Activated CD4-positive, alpha-beta memory T cell treated with anti-CD3 and anti-CD28 coated beads, Interleukin-2, amount 10 ng/mL, durations not matched to agents 7 days and 5 days (primary cell): ENCODE results near the gene BID. TPM values are rescaled to one million over a fixed set of nuclear protein-coding genes. Genes with fewer than 3 reads are reported as not detected.

Experiments
- CTCF ChIA-PET: fragments of 350-600 bp; sonication (Branson Sonifier 250); formaldehyde crosslinking; loops from one replicate; lab custom pipeline; 2021; ENCODE audit warnings: antibody characterized with exemption, inconsistent platforms; lab: Charles Lee
- POLR2A ChIA-PET: fragments of 350-600 bp; sonication (Branson Sonifier 250); formaldehyde crosslinking; loops from one replicate; lab custom pipeline; 2021; ENCODE audit warnings: antibody characterized with exemption; lab: Charles Lee
- DNase-seq: peaks from one replicate; pipeline ENCODE4 v3.0.0-alpha.2; 2020
- H3K27ac Mint-ChIP-seq: one replicate; pipeline ENCODE4 v1.8.0; 2021; ENCODE audit warnings: mild to moderate bottlenecking, mixed read lengths
- H3K27me3 Mint-ChIP-seq: one replicate; pipeline ENCODE4 v1.8.0; 2021; ENCODE audit warnings: mixed read lengths
- H3K36me3 Mint-ChIP-seq: one replicate; pipeline ENCODE4 v1.8.0; 2021; ENCODE audit warnings: low read depth, mixed read lengths
- H3K4me1 Mint-ChIP-seq: one replicate; pipeline ENCODE4 v1.8.0; 2021; ENCODE audit warnings: mixed read lengths
- H3K4me3 Mint-ChIP-seq: one replicate; pipeline ENCODE4 v1.8.0; 2021; ENCODE audit warnings: mild to moderate bottlenecking, mixed read lengths
- H3K9me3 Mint-ChIP-seq: one replicate; pipeline ENCODE4 v1.8.0; 2021; ENCODE audit warnings: mixed read lengths
- total RNA-seq, 2 experiments: library from RNA; stranded (reverse); gene quantifications; one replicate each; pipeline ENCODE4 v1.2.3, GENCODE V29; 2021

BID gene
- total RNA-seq, 2 experiments from 2014 or later = 21.4 to 25.7 TPM

DNA sequence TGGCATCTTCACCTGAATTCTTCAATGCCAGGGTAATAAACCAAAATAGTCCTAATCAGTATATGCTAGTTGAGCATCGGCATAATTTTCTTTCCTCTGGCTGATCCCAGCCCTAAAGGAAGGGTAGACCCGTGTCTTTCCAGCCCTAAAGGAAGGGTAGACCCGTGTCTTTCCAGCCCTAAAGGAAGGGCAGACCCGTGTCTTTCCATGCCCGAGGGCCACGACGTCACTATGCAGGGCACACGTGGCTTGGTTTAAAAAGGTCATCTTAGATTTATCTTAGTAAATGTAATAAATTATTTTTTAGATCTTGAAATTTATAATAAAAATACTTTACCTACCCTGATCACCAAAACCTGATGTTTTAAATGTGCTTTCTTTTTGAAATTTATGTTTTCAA lies 45.5 kb downstream of the BID start:
- no peak for DNase-seq
- POLR2A ChIA-PET = no interaction called here
- Mint-ChIP-seq H3K27me3 (no peaks in the 10 kb centered on the region), H3K4me3 (no peak overlapping the region), H3K4me1 (peaks cover 16% of the 10 kb centered on the region), H3K27ac (no peak overlapping the region), H3K9me3 (no peaks in the 10 kb centered on the region), H3K36me3 (peaks cover 22% of the 10 kb centered on the region)
- CTCF ChIA-PET = no interaction called here

GRCh38 chr22:17726928-17727897 lies 47.1 kb downstream of the BID start:
- Mint-ChIP-seq H3K27me3 (no peaks in the 10 kb centered on the region), H3K27ac (no peak overlapping the region), H3K9me3 (no peaks in the 10 kb centered on the region), H3K36me3 (peaks cover 12% of the 10 kb centered on the region), H3K4me1 (peaks cover 12% of the 10 kb centered on the region), H3K4me3 (no peak overlapping the region)
- no peak for DNase-seq
- ChIA-PET CTCF (no interaction called here), POLR2A (no interaction called here)

- peaks cover 12% of the 10 kb centered on the region for H3K36me3 Mint-ChIP-seq
- H3K4me1 Mint-ChIP-seq = peaks cover 12% of the 10 kb centered on the region
- H3K27ac Mint-ChIP-seq = no peak overlapping the region
- peak; percentile 23 for DNase-seq
- CTCF ChIA-PET = no interaction called here
- POLR2A ChIA-PET = no interaction called here
- H3K4me3 Mint-ChIP-seq = no peak overlapping the region
- no peaks in the 10 kb centered on the region for H3K9me3 Mint-ChIP-seq
- H3K27me3 Mint-ChIP-seq = no peaks in the 10 kb centered on the region
Observed at GRCh38 chr22:17726006-17726927, 48.0 kb downstream of the BID start.

DNA sequence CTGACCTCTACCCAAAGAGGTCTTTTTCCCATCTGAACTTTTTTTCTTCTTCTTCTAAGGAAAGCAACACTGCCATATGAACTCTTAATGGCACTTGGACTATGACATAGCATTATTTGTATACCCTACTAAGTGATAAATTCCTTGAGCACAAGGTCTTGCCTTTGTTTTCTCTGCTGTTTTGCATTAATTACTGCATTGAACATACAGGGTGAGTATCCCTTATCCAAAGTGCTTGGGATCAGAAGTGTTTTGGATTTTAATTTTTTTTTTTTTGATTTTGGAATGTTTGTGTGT lies 48.8 kb downstream of the BID start:
- DNase-seq = no peak
- ChIA-PET POLR2A (no interaction called here), CTCF (no interaction called here)
- H3K4me3 Mint-ChIP-seq = no peak overlapping the region
- no peaks in the 10 kb centered on the region for H3K27me3 Mint-ChIP-seq
- H3K9me3 Mint-ChIP-seq = no peaks in the 10 kb centered on the region
- H3K36me3 Mint-ChIP-seq = peaks cover 12% of the 10 kb centered on the region
- H3K27ac Mint-ChIP-seq = no peak overlapping the region
- H3K4me1 Mint-ChIP-seq = peaks cover 12% of the 10 kb centered on the region

GRCh38 chr22:17724678-17725499 lies 49.4 kb downstream of the BID start:
- peaks cover 12% of the 10 kb centered on the region for H3K36me3 Mint-ChIP-seq
- POLR2A ChIA-PET = interaction anchor here (1.0 kb wide), 1 partner anchor 11 kb away, joined by 3 read pairs; no protein-coding TSS in a partner anchor
- peaks cover 12% of the 10 kb centered on the region for H3K4me1 Mint-ChIP-seq
- H3K4me3 Mint-ChIP-seq = no peak overlapping the region
- no peak for DNase-seq
- H3K27me3 Mint-ChIP-seq = no peaks in the 10 kb centered on the region
- H3K9me3 Mint-ChIP-seq = no peaks in the 10 kb centered on the region
- H3K27ac Mint-ChIP-seq = no peak overlapping the region
- CTCF ChIA-PET = interaction anchor here (0.6 kb wide), 1 partner anchor 322 kb away, joined by 3 read pairs; no protein-coding TSS in a partner anchor

GRCh38 chr22:17724241-17724640 lies 50.0 kb downstream of the BID start:
- H3K27me3 Mint-ChIP-seq = no peaks in the 10 kb centered on the region
- H3K9me3 Mint-ChIP-seq = no peaks in the 10 kb centered on the region
- ChIA-PET POLR2A (interaction anchor here (1.0 kb wide), 1 partner anchor 12 kb away, joined by 3 read pairs; no protein-coding TSS in a partner anchor), CTCF (no interaction called here)
- no peak for DNase-seq
- peaks cover 12% of the 10 kb centered on the region for H3K36me3 Mint-ChIP-seq
- no peak overlapping the region for H3K27ac Mint-ChIP-seq
- H3K4me3 Mint-ChIP-seq = no peak overlapping the region
- peaks cover 12% of the 10 kb centered on the region for H3K4me1 Mint-ChIP-seq

- no peak for DNase-seq
- Mint-ChIP-seq H3K4me1 (no peaks in the 10 kb centered on the region), H3K9me3 (no peaks in the 10 kb centered on the region), H3K36me3 (no peaks in the 10 kb centered on the region), H3K4me3 (no peak overlapping the region), H3K27ac (no peak overlapping the region), H3K27me3 (no peaks in the 10 kb centered on the region)
- CTCF ChIA-PET = no interaction called here
- POLR2A ChIA-PET = no interaction called here
Observed at GRCh38 chr22:17719911-17720310, 54.4 kb downstream of the BID start.

- DNase-seq = no peak
- POLR2A ChIA-PET = no interaction called here
- H3K9me3 Mint-ChIP-seq = no peaks in the 10 kb centered on the region
- no peaks in the 10 kb centered on the region for H3K27me3 Mint-ChIP-seq
- no peak overlapping the region for H3K4me3 Mint-ChIP-seq
- CTCF ChIA-PET = no interaction called here
- no peaks in the 10 kb centered on the region for H3K4me1 Mint-ChIP-seq
- no peaks in the 10 kb centered on the region for H3K36me3 Mint-ChIP-seq
- H3K27ac Mint-ChIP-seq = no peak overlapping the region
Observed at GRCh38 chr22:17717708-17718107, 56.6 kb downstream of the BID start.

DNA sequence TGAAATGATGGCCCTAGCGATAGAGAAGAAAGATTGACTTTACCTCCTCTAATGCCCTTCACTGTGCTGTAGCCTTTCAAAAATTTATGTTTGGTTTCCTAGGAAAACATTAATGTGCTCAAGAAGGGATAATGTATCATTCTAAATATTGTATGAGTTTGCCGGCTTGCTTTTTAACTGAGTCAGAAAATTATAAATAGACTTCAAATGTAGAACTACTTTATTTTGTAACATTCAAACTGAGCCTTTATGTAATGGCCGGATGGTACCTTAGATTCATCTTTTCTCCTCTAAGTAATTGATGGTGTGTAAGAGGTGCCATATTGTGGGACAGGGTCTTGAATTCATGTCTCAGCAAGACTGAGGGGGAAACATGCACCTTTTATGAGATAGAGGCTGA lies 57.7 kb downstream of the BID start:
- no peak for DNase-seq
- no peak overlapping the region for H3K27ac Mint-ChIP-seq
- H3K27me3 Mint-ChIP-seq = no peaks in the 10 kb centered on the region
- ChIA-PET POLR2A (interaction anchor here (0.6 kb wide), 1 partner anchor 1715 kb away, joined by 3 read pairs; the partner anchor contains the start of gene HIRA), CTCF (no interaction called here)
- H3K4me3 Mint-ChIP-seq = no peak overlapping the region
- H3K4me1 Mint-ChIP-seq = no peaks in the 10 kb centered on the region
- peaks cover 3% of the 10 kb centered on the region for H3K36me3 Mint-ChIP-seq
- no peaks in the 10 kb centered on the region for H3K9me3 Mint-ChIP-seq

DNA sequence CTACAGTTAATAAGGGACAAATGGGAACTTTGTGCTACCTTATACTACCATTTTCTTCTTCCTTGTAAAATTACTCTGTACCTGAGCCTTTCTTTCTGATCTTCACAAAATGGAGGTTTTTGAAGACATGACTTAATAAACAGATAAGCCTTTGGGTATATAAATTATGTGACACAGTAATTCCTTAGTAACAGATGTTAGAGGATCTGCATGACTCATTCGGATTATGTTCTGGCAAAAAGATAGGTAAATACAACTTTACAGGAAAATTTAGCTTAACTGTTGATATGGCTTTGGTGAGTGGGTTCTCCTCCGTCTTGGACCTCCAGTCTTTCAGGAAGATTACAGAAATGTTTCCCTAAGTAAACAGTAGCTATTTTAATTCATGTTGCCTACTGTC lies 61.8 kb downstream of the BID start:
- no peak overlapping the region for H3K4me3 Mint-ChIP-seq
- no peak for DNase-seq
- H3K9me3 Mint-ChIP-seq = no peaks in the 10 kb centered on the region
- H3K4me1 Mint-ChIP-seq = no peaks in the 10 kb centered on the region
- H3K27me3 Mint-ChIP-seq = no peaks in the 10 kb centered on the region
- H3K27ac Mint-ChIP-seq = no peak overlapping the region
- CTCF ChIA-PET = no interaction called here
- POLR2A ChIA-PET = no interaction called here
- H3K36me3 Mint-ChIP-seq = peaks cover 5% of the 10 kb centered on the region

- no peaks in the 10 kb centered on the region for H3K9me3 Mint-ChIP-seq
- peaks cover 15% of the 10 kb centered on the region for H3K4me1 Mint-ChIP-seq
- H3K36me3 Mint-ChIP-seq = peaks cover 10% of the 10 kb centered on the region
- H3K4me3 Mint-ChIP-seq = no peak overlapping the region
- no peak for DNase-seq
- no peaks in the 10 kb centered on the region for H3K27me3 Mint-ChIP-seq
- ChIA-PET POLR2A (no interaction called here), CTCF (no interaction called here)
- no peak overlapping the region for H3K27ac Mint-ChIP-seq
Observed at GRCh38 chr22:17710023-17710422, 64.2 kb downstream of the BID start.

GRCh38 chr22:17707526-17707925 lies 66.7 kb downstream of the BID start:
- ChIA-PET CTCF (no interaction called here), POLR2A (interaction anchor here (0.7 to 2.1 kb wide), 3 partner anchors 60 to 370 kb away, joined by 3 to 8 read pairs (median 6); partner anchors contain the start of genes BCL2L13 and PEX26)
- H3K4me1 Mint-ChIP-seq = peaks cover 15% of the 10 kb centered on the region
- H3K4me3 Mint-ChIP-seq = no peak overlapping the region
- H3K27me3 Mint-ChIP-seq = no peaks in the 10 kb centered on the region
- H3K27ac Mint-ChIP-seq = no peak overlapping the region
- H3K9me3 Mint-ChIP-seq = no peaks in the 10 kb centered on the region
- peaks cover 20% of the 10 kb centered on the region for H3K36me3 Mint-ChIP-seq
- no peak for DNase-seq
